A673 (cell line): ENCODE data around the gene SEC23A.

Experiments used
- CTCF ChIP-seq: fragments of 300-800, 200-600 bp; sonication (generic); conservative IDR thresholded peaks from 2 replicates; pipeline ENCODE4 v1.5.1; 2017; ENCODE audit warnings: low read depth, mild to moderate bottlenecking, antibody characterized with exemption, low read length, moderate library complexity, mixed read lengths
- EZH2 ChIP-seq: fragments of 200-600 bp; sonication (generic); IDR thresholded peaks from 2 replicates; pipeline ENCODE4 v1.6.1; 2017; ENCODE audit warnings: borderline replicate concordance, low read depth, mild to moderate bottlenecking, mixed read lengths, antibody characterized with exemption, low read length; ENCODE audit not compliant: poor library complexity, severe bottlenecking

GRCh38 chr14:39122330-39123138, 19.5 kb upstream of the SEC23A start:
- TF ChIP-seq CTCF (no peak), EZH2 (no peak)
